ENCODE results near the gene OR10A4. TPM values are rescaled to one million over a fixed set of nuclear protein-coding genes. Genes with fewer than 3 reads are reported as not detected.
"Not testable (repeated sequence)": the region's sequence is repeated elsewhere in the genome, so short reads cannot be mapped to it uniquely, and the experiment has no call there.

The OR10A4 gene
- not detected in 2 replicates for total RNA-seq

- Mint-ChIP-seq H3K27me3 (ENCODE audit: insufficient read depth) (no peaks in the 10 kb centered on the region), H3K9me3 (no peaks in the 10 kb centered on the region), H3K36me3 (ENCODE audit: low read depth) (no peaks in the 10 kb centered on the region), H3K27ac (no peak within 1 kb of the TSS), H3K4me1 (ENCODE audit: low read depth) (no peaks in the 10 kb centered on the region), H3K4me3 (no peak within 1 kb of the TSS)
- DNase-seq (ENCODE audit: low spot score), result no peak
- intact Hi-C loops (cut with micrococcal nuclease), result no loop called here
Measured at GRCh38 chr11:6876325-6876724, at the start of gene OR10A4. TSS of gene OR10A4 (plus strand) at chr11:6876625. CDS start at chr11:6876648, 23 bp downstream.

- Mint-ChIP-seq H3K9me3 (no peaks in the 10 kb centered on the region), H3K36me3 (ENCODE audit: low read depth) (no peaks in the 10 kb centered on the region), H3K27me3 (ENCODE audit: insufficient read depth) (peaks cover 5% of the 10 kb centered on the region), H3K4me1 (ENCODE audit: low read depth) (no peaks in the 10 kb centered on the region), H3K27ac (no peak overlapping the region), H3K4me3 (no peak overlapping the region)
- no peak for DNase-seq (ENCODE audit: low spot score)
- intact Hi-C loops (cut with micrococcal nuclease), result no loop called here
Measured at GRCh38 chr11:6828103-6828502, 48.3 kb upstream of the OR10A4 start.

- H3K4me1 Mint-ChIP-seq (ENCODE audit: low read depth), result no peaks in the 10 kb centered on the region
Measured at GRCh38 chr11:6833356-6833755, 43.1 kb upstream of the OR10A4 start.

GRCh38 chr11:6834021-6834420 is 42.4 kb upstream of the OR10A4 start:
- Mint-ChIP-seq H3K4me3 (no peak overlapping the region), H3K36me3 (ENCODE audit: low read depth) (no peaks in the 10 kb centered on the region), H3K27ac (no peak overlapping the region), H3K27me3 (ENCODE audit: insufficient read depth) (peaks cover 6% of the 10 kb centered on the region), H3K4me1 (ENCODE audit: low read depth) (no peaks in the 10 kb centered on the region), H3K9me3 (no peaks in the 10 kb centered on the region)
- no peak for DNase-seq (ENCODE audit: low spot score)
- intact Hi-C loops (cut with micrococcal nuclease), result no loop called here

More at GRCh38 chr11:6833356-6833755, 43.1 kb upstream of the OR10A4 start:
- no peak for DNase-seq (ENCODE audit: low spot score)
- Mint-ChIP-seq H3K27me3 (ENCODE audit: insufficient read depth) (peaks cover 8% of the 10 kb centered on the region), H3K4me3 (no peak overlapping the region), H3K27ac (no peak overlapping the region), H3K36me3 (ENCODE audit: low read depth) (no peaks in the 10 kb centered on the region), H3K9me3 (no peaks in the 10 kb centered on the region)
- intact Hi-C loops (cut with micrococcal nuclease), result no loop called here

GRCh38 chr11:6841694-6842093 is 34.7 kb upstream of the OR10A4 start:
- peaks cover 7% of the 10 kb centered on the region for H3K27me3 Mint-ChIP-seq (ENCODE audit: insufficient read depth)
- no peaks in the 10 kb centered on the region for H3K4me1 Mint-ChIP-seq (ENCODE audit: low read depth)
- no peaks in the 10 kb centered on the region for H3K36me3 Mint-ChIP-seq (ENCODE audit: low read depth)
- H3K27ac Mint-ChIP-seq, result no peak overlapping the region
- intact Hi-C loops (cut with micrococcal nuclease), result no loop called here
- no peaks in the 10 kb centered on the region for H3K9me3 Mint-ChIP-seq
- H3K4me3 Mint-ChIP-seq, result no peak overlapping the region
- no peak for DNase-seq (ENCODE audit: low spot score)

GRCh38 chr11:6843670-6844069 is 32.8 kb upstream of the OR10A4 start:
- H3K4me3 Mint-ChIP-seq, result no peak overlapping the region
- DNase-seq (ENCODE audit: low spot score), result no peak

GRCh38 chr11:6844356-6844755 is 32.1 kb upstream of the OR10A4 start:
- no peaks in the 10 kb centered on the region for H3K36me3 Mint-ChIP-seq (ENCODE audit: low read depth)
- no peaks in the 10 kb centered on the region for H3K9me3 Mint-ChIP-seq
- DNase-seq (ENCODE audit: low spot score), result no peak
- H3K4me1 Mint-ChIP-seq (ENCODE audit: low read depth), result no peaks in the 10 kb centered on the region
- intact Hi-C loops (cut with micrococcal nuclease), result no loop called here
- H3K27me3 Mint-ChIP-seq (ENCODE audit: insufficient read depth), result peaks cover 2% of the 10 kb centered on the region
- H3K4me3 Mint-ChIP-seq, result no peak overlapping the region
- H3K27ac Mint-ChIP-seq, result no peak overlapping the region

More at GRCh38 chr11:6843670-6844069, 32.8 kb upstream of the OR10A4 start:
- Mint-ChIP-seq H3K9me3 (no peaks in the 10 kb centered on the region), H3K27ac (no peak overlapping the region), H3K36me3 (ENCODE audit: low read depth) (no peaks in the 10 kb centered on the region), H3K4me1 (ENCODE audit: low read depth) (no peaks in the 10 kb centered on the region), H3K27me3 (ENCODE audit: insufficient read depth) (peaks cover 2% of the 10 kb centered on the region)
- intact Hi-C loops (cut with micrococcal nuclease), result no loop called here

- Mint-ChIP-seq H3K9me3 (peaks cover 3% of the 10 kb centered on the region), H3K27me3 (ENCODE audit: insufficient read depth) (peaks cover 2% of the 10 kb centered on the region), H3K4me1 (ENCODE audit: low read depth) (no peaks in the 10 kb centered on the region), H3K36me3 (ENCODE audit: low read depth) (no peaks in the 10 kb centered on the region), H3K4me3 (no peak within 1 kb of the TSS), H3K27ac (no peak within 1 kb of the TSS)
- no peak for DNase-seq (ENCODE audit: low spot score)
- intact Hi-C loops (cut with micrococcal nuclease), result no loop called here
Measured at GRCh38 chr11:6845383-6845782, 31.0 kb upstream of the OR10A4 start, which contains the start of gene OR10A5. TSS of gene OR10A5 (plus strand) at chr11:6845683. CDS start at chr11:6845683, 0 bp downstream.

GRCh38 chr11:6850526-6850925 is 25.9 kb upstream of the OR10A4 start:
- H3K4me1 Mint-ChIP-seq (ENCODE audit: low read depth), result no peaks in the 10 kb centered on the region
- intact Hi-C loops (cut with micrococcal nuclease), result no loop called here
- H3K27ac Mint-ChIP-seq, result no peak overlapping the region

GRCh38 chr11:6854801-6855200 is 21.6 kb upstream of the OR10A4 start:
- DNase-seq (ENCODE audit: low spot score); intact Hi-C loops (cut with micrococcal nuclease); H3K36me3 Mint-ChIP-seq (ENCODE audit: low read depth); H3K27me3 Mint-ChIP-seq (ENCODE audit: insufficient read depth); H3K27ac Mint-ChIP-seq; H3K4me1 Mint-ChIP-seq (ENCODE audit: low read depth); H3K4me3 Mint-ChIP-seq: not testable (repeated sequence)
- H3K9me3 Mint-ChIP-seq, result peaks cover 30% of the 10 kb centered on the region

More at GRCh38 chr11:6850526-6850925, 25.9 kb upstream of the OR10A4 start:
- H3K36me3 Mint-ChIP-seq (ENCODE audit: low read depth), result no peaks in the 10 kb centered on the region
- no peak for DNase-seq (ENCODE audit: low spot score)
- H3K4me3 Mint-ChIP-seq, result no peak overlapping the region
- H3K27me3 Mint-ChIP-seq (ENCODE audit: insufficient read depth), result no peaks in the 10 kb centered on the region
- peaks cover 25% of the 10 kb centered on the region for H3K9me3 Mint-ChIP-seq

GRCh38 chr11:6855971-6856541 is 20.4 kb upstream of the OR10A4 start:
- H3K9me3 Mint-ChIP-seq, result peaks cover 26% of the 10 kb centered on the region
- intact Hi-C loops (cut with micrococcal nuclease), result no loop called here
- no peaks in the 10 kb centered on the region for H3K36me3 Mint-ChIP-seq (ENCODE audit: low read depth)
- H3K4me1 Mint-ChIP-seq (ENCODE audit: low read depth), result peaks cover 9% of the 10 kb centered on the region
- no peak overlapping the region for H3K27ac Mint-ChIP-seq
- no peak overlapping the region for H3K4me3 Mint-ChIP-seq
- no peaks in the 10 kb centered on the region for H3K27me3 Mint-ChIP-seq (ENCODE audit: insufficient read depth)
- DNase-seq (ENCODE audit: low spot score), result no peak

- Mint-ChIP-seq H3K27me3 (ENCODE audit: insufficient read depth) (no peaks in the 10 kb centered on the region), H3K27ac (no peak overlapping the region)
- intact Hi-C loops (cut with micrococcal nuclease), result no loop called here
Measured at GRCh38 chr11:6856871-6857270, 19.6 kb upstream of the OR10A4 start.

GRCh38 chr11:6862961-6863360 is 13.5 kb upstream of the OR10A4 start, which contains the start of gene OR10A2:
TSS of gene OR10A2 (plus strand) at chr11:6863057. CDS start at chr11:6869755, 6,698 bp downstream.
- intact Hi-C loops (cut with micrococcal nuclease), result no loop called here
- no peak for DNase-seq (ENCODE audit: low spot score)
- Mint-ChIP-seq H3K4me1 (ENCODE audit: low read depth) (no peaks in the 10 kb centered on the region), H3K36me3 (ENCODE audit: low read depth) (no peaks in the 10 kb centered on the region), H3K4me3 (no peak within 1 kb of the TSS), H3K27me3 (ENCODE audit: insufficient read depth) (peaks cover 8% of the 10 kb centered on the region), H3K9me3 (peaks cover 7% of the 10 kb centered on the region), H3K27ac (no peak within 1 kb of the TSS)

More at GRCh38 chr11:6856871-6857270, 19.6 kb upstream of the OR10A4 start:
- H3K4me3 Mint-ChIP-seq, result no peak overlapping the region
- peaks cover 20% of the 10 kb centered on the region for H3K9me3 Mint-ChIP-seq
- no peak for DNase-seq (ENCODE audit: low spot score)
- peaks cover 9% of the 10 kb centered on the region for H3K4me1 Mint-ChIP-seq (ENCODE audit: low read depth)
- H3K36me3 Mint-ChIP-seq (ENCODE audit: low read depth), result no peaks in the 10 kb centered on the region

GRCh38 chr11:6864438-6864837 is 12.0 kb upstream of the OR10A4 start:
- Mint-ChIP-seq H3K9me3 (peaks cover 5% of the 10 kb centered on the region), H3K27ac (no peak overlapping the region), H3K4me3 (no peak overlapping the region), H3K4me1 (ENCODE audit: low read depth) (no peaks in the 10 kb centered on the region), H3K27me3 (ENCODE audit: insufficient read depth) (peaks cover 8% of the 10 kb centered on the region), H3K36me3 (ENCODE audit: low read depth) (no peaks in the 10 kb centered on the region)
- intact Hi-C loops (cut with micrococcal nuclease), result no loop called here
- DNase-seq (ENCODE audit: low spot score), result no peak
